HG03432 (cell line): ENCODE data around the gene FRMPD4.

Experiments
- ATAC-seq: cut with Tn5 transposase; IDR thresholded peaks from one replicate; pipeline ENCODE4 v1.9.1; 2021; ENCODE audit warnings: mild to moderate bottlenecking, moderate library complexity; ENCODE audit not compliant: unreplicated experiment

The FRMPD4 gene

GRCh38 chrX:12292996-12293765 is 154.9 kb downstream of the FRMPD4 start:
- ATAC-seq: no peak

GRCh38 chrX:12297353-12297752 is 159.1 kb downstream of the FRMPD4 start:
- ATAC-seq: no peak

- no peak for ATAC-seq
These were observed 163.0 kb downstream of the FRMPD4 start for GRCh38 chrX:12301288-12301687.

GRCh38 chrX:12304261-12304660 is 166.0 kb downstream of the FRMPD4 start:
- ATAC-seq: no peak

- ATAC-seq: no peak
These were observed 169.7 kb downstream of the FRMPD4 start for GRCh38 chrX:12307961-12308360.

GRCh38 chrX:12308420-12308819 is 170.1 kb downstream of the FRMPD4 start:
- ATAC-seq: no peak

GRCh38 chrX:12309040-12309743 is 170.9 kb downstream of the FRMPD4 start:
- ATAC-seq: no peak

GRCh38 chrX:12309744-12310076 is 171.4 kb downstream of the FRMPD4 start:
- no peak for ATAC-seq

GRCh38 chrX:12314651-12315050 is 176.4 kb downstream of the FRMPD4 start:
- no peak for ATAC-seq

- ATAC-seq: no peak
These were observed 177.3 kb downstream of the FRMPD4 start for GRCh38 chrX:12315526-12315925.

- no peak for ATAC-seq
These were observed 180.8 kb downstream of the FRMPD4 start for GRCh38 chrX:12319003-12319519.

- ATAC-seq: no peak
These were observed 181.7 kb downstream of the FRMPD4 start for GRCh38 chrX:12319992-12320391.

GRCh38 chrX:12322031-12322430 is 183.8 kb downstream of the FRMPD4 start:
- ATAC-seq: no peak

GRCh38 chrX:12325171-12325570 is 186.9 kb downstream of the FRMPD4 start:
- ATAC-seq: no peak

GRCh38 chrX:12327836-12328235 is 189.6 kb downstream of the FRMPD4 start:
- no peak for ATAC-seq

GRCh38 chrX:12329476-12329875 is 191.2 kb downstream of the FRMPD4 start:
- no peak for ATAC-seq

GRCh38 chrX:12330841-12331240 is 192.6 kb downstream of the FRMPD4 start:
- ATAC-seq: no peak

- no peak for ATAC-seq
These were observed 194.6 kb downstream of the FRMPD4 start for GRCh38 chrX:12332786-12333347.

GRCh38 chrX:12339921-12340320 is 201.6 kb downstream of the FRMPD4 start:
- no peak for ATAC-seq

GRCh38 chrX:12344954-12345353 is 206.7 kb downstream of the FRMPD4 start:
- ATAC-seq: no peak

- ATAC-seq: no peak
These were observed 210.9 kb downstream of the FRMPD4 start for GRCh38 chrX:12349201-12349600.

- no peak for ATAC-seq
These were observed 214.6 kb downstream of the FRMPD4 start for GRCh38 chrX:12352922-12353321.
